ENCODE data around the gene MORN3.

Gene MORN3

DNA sequence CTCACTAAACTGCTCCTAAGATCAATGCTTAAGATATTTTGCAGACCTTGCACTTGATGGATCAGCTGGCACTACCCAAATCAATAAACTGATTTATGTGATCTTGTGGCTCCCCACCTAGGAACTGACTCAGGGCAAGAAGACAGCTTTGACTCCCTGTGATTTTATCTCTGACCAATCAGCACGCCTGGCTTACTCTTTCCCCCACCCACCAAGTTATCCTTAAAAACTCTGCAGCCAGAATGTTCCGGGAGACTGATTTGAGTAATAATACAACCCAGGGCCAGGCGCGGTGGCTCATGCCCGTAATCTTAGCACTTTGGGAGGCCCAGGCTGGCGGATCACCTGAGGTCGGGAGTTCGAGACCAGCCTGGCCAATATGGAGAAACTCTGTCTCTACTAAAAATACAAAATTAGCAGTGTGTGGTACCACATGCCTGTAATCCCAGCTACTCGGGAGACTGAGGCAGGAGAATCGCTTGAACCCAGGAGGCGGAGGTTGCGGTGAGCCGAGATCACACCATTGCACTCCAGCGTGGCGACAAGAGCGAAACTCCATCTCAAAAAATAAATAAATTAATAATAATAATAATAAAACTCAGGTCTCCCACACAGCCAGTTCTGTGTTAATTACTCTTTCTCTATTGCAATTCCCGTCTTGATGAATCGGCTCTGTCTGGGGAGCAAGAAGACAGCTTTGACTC is 12.0 kb downstream of the MORN3 start:
- TF ChIP-seq, protein P1, sequence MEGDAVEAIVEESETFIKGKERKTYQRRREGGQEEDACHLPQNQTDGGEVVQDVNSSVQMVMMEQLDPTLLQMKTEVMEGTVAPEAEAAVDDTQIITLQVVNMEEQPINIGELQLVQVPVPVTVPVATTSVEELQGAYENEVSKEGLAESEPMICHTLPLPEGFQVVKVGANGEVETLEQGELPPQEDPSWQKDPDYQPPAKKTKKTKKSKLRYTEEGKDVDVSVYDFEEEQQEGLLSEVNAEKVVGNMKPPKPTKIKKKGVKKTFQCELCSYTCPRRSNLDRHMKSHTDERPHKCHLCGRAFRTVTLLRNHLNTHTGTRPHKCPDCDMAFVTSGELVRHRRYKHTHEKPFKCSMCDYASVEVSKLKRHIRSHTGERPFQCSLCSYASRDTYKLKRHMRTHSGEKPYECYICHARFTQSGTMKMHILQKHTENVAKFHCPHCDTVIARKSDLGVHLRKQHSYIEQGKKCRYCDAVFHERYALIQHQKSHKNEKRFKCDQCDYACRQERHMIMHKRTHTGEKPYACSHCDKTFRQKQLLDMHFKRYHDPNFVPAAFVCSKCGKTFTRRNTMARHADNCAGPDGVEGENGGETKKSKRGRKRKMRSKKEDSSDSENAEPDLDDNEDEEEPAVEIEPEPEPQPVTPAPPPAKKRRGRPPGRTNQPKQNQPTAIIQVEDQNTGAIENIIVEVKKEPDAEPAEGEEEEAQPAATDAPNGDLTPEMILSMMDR (IDR thresholded peaks at IDR 0.05; ENCODE audit: unreplicated experiment in 3 of 3) = no peak

DNA sequence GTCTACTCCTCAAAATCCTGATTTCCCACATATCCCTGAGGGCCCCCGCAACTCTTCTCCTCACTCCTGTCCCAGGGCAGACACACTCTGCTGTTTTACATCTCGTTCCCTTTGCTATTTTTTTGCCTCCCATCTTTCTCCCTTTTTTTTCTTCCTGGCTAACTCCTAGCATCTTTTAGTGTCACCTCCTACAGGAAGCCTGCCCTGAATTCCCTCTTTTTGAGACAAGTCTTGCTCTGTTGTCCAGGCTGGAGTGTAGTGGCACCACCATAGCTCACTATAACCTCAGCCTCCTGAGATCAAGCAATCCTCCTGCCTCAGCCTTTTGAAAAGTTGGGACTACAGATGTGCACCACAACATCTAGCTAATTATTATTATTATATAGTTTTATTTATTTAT is 13.3 kb downstream of the MORN3 start:
- H3K9me3 Mint-ChIP-seq = no peaks in the 10 kb centered on the region
- no peaks in the 10 kb centered on the region for H3K27me3 Mint-ChIP-seq (ENCODE audit: low read depth)
- TF ChIP-seq, protein P1 (IDR thresholded peaks at IDR 0.05; ENCODE audit: unreplicated experiment in 3 of 3) = no peak
- H3K4me1 Mint-ChIP-seq = peaks cover 19% of the 10 kb centered on the region
- H3K36me3 Mint-ChIP-seq (ENCODE audit: low read depth) = no peaks in the 10 kb centered on the region
- H3K27ac Mint-ChIP-seq = no peak overlapping the region
- H3K4me3 Mint-ChIP-seq = no peak overlapping the region

More for the DNA sequence above, 12.0 kb downstream of the MORN3 start:
- Mint-ChIP-seq H3K27ac (peak overlapping the region; percentile 50 to 62 (median 59)), H3K4me1 (peaks cover 15% of the 10 kb centered on the region), H3K9me3 (no peaks in the 10 kb centered on the region), H3K4me3 (no peak overlapping the region), H3K27me3 (ENCODE audit: low read depth) (no peaks in the 10 kb centered on the region), H3K36me3 (ENCODE audit: low read depth) (no peaks in the 10 kb centered on the region)

- Mint-ChIP-seq H3K36me3 (ENCODE audit: low read depth) (no peaks in the 10 kb centered on the region), H3K9me3 (no peaks in the 10 kb centered on the region), H3K4me3 (no peak overlapping the region), H3K4me1 (peaks cover 15% of the 10 kb centered on the region), H3K27ac (no peak overlapping the region), H3K27me3 (ENCODE audit: low read depth) (no peaks in the 10 kb centered on the region)
- TF ChIP-seq, protein P1 (IDR thresholded peaks at IDR 0.05; ENCODE audit: unreplicated experiment in 3 of 3) = no peak
Measured at GRCh38 chr12:121653999-121654398, 15.5 kb downstream of the MORN3 start.

DNA sequence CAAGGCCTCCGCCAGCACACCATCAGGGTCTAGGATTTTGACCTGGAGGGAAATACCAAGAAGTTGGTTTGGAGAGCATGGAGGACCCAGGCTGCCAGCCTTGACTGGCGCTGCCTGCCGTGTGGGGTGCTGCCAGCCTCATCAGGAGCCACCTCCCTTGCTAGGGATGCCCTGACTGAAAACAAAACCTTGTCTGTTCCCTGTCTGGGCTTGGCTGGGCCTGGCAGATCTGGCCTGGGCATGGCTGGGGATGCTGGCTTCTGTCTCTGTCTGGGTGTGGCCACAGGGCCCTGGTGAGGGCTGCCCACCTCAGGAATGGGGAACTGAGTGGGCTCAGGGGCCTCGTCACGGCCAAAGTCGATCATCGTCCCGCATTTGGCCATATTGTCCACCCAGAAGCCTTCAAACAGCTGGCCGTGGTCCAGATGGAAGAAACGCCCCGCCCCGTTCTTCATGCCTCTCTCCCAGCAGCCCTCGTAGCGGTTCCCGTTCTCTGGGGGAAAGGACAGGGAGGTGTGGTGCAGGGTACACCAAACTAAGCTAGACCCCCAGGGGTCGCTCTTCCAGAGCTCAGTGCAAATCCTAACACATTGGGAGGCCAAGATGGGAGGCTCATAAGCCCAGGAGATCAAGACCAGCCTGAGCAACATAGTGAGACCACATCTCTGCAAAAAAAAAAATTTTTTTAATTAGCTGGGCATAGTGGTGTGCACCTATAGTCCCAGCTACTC is 16.5 kb downstream of the MORN3 start:
- H3K9me3 Mint-ChIP-seq = no peaks in the 10 kb centered on the region
- H3K27ac Mint-ChIP-seq = no peak overlapping the region
- H3K4me1 Mint-ChIP-seq = peaks cover 11% of the 10 kb centered on the region
- no peaks in the 10 kb centered on the region for H3K27me3 Mint-ChIP-seq (ENCODE audit: low read depth)
- no peak overlapping the region for H3K4me3 Mint-ChIP-seq
- no peaks in the 10 kb centered on the region for H3K36me3 Mint-ChIP-seq (ENCODE audit: low read depth)
- TF ChIP-seq, protein P1 (IDR thresholded peaks at IDR 0.05; ENCODE audit: unreplicated experiment in 3 of 3) = no peak

GRCh38 chr12:121651320-121651719 is 18.1 kb downstream of the MORN3 start:
- H3K9me3 Mint-ChIP-seq = no peaks in the 10 kb centered on the region
- H3K36me3 Mint-ChIP-seq (ENCODE audit: low read depth) = peaks cover 5% of the 10 kb centered on the region
- H3K4me1 Mint-ChIP-seq = peaks cover 3% of the 10 kb centered on the region
- no peaks in the 10 kb centered on the region for H3K27me3 Mint-ChIP-seq (ENCODE audit: low read depth)
- H3K4me3 Mint-ChIP-seq = no peak overlapping the region
- no peak overlapping the region for H3K27ac Mint-ChIP-seq
- TF ChIP-seq, protein P1 (IDR thresholded peaks at IDR 0.05; ENCODE audit: unreplicated experiment in 3 of 3) = no peak

All from nephron (organoid).